ENCODE data around the gene RNU6-9.

The RNU6-9 gene

DNA sequence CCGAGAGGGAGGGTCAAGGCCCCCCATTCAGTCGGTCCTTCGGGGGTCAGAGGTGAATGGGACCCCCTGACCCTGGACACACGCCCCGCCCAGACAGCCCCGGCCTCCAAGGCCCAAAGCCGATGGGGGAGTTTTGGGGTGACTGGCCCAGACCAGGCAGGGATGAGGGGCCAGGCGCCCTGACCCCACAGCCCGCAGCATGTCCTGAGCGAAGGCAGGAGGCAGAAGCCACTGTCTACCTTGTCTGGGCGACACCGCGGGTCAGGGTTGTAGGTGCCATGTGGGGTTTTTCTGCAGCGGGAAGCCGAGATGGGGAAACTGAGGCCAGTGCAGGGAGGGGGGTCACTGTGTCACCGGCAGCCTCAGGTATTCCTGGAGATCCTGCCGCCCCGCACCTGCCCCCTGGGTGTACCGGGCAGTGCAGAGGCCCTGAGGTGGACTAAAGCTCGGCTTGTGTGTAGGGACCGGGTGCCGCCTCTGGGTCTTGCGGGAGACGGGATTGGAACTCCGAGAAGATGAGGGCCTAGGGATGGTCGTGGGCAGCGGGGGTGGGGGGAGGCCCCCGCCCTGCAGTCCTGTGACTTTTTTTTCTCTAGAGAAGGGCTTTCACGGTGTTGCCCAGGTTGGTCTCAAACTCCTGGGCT, 41.0 kb downstream of the RNU6-9 start:
- no peak for DNase-seq (ENCODE audit: low read depth, low spot score)

DNA sequence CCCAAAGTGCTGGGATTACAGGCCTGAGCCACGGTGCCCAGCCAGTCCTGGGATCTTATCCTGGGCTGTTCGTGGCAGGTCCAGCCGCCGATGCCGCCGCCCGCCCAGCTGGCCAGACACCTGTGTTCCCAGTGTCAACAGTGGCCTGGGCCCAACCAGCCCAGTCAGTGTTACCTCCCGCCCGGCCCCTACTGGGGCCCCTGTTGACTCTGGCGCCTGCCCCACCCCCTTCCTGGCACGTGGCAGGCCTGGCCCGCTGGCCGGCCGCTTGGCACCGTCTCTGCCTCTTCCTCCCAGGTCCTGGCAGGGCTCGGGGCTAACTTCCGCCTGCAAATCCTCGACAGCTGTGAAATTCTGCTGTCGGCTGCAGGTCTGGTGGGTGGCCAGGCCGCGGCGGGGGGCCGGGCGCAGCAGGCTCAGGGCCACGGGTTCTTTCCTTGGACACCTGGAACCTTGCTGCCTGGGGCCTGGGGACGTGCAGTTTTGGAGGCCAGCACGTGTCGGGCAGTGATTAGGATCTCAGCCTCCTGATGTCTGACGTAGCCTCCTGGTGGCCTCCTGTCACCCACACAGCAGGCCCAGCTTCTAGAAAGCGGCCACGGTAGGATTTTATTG, 41.7 kb downstream of the RNU6-9 start:
- DNase-seq (ENCODE audit: low read depth, low spot score), result no peak

DNA sequence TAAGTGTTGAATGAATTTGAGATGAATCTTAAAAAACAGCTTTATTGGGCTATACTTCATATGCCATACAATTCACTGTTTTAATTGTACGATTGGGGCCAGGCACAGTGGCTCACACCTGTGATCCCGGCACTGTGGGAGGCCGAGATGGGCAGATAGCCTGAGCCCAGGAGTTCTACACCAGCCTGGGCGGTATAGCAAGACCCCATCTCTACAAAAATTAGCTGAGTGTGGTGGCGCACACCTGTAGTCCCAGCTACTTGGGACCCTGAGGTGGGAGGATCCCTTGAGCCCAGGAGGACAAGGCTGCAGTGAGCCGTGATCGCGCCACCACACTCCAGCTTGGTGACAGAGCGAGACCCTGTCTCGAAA, 42.9 kb downstream of the RNU6-9 start:
- DNase-seq (ENCODE audit: low read depth, low spot score), result no peak

DNA sequence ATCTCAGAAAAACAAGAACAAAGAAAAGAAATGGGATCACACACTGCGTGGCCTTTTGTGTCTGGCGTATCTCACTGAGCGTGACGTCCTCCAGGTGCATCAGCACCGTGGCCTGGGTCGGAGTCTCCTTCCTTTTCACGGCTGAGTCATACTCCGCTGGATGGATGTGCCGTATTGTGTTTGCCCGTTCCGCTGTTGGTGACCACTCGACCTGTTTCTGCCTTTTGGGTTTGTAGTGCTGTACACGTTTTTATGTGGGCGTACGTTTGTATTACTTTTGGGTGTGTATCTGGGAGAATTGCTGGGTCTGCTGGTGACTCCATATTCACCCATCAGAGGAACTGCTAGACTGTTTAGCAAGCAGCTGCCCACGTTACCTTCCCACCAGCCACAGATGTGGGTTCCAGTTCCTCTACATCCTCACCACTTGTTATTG, 44.0 kb downstream of the RNU6-9 start:
- DNase-seq (ENCODE audit: low read depth, low spot score), result no peak

DNA sequence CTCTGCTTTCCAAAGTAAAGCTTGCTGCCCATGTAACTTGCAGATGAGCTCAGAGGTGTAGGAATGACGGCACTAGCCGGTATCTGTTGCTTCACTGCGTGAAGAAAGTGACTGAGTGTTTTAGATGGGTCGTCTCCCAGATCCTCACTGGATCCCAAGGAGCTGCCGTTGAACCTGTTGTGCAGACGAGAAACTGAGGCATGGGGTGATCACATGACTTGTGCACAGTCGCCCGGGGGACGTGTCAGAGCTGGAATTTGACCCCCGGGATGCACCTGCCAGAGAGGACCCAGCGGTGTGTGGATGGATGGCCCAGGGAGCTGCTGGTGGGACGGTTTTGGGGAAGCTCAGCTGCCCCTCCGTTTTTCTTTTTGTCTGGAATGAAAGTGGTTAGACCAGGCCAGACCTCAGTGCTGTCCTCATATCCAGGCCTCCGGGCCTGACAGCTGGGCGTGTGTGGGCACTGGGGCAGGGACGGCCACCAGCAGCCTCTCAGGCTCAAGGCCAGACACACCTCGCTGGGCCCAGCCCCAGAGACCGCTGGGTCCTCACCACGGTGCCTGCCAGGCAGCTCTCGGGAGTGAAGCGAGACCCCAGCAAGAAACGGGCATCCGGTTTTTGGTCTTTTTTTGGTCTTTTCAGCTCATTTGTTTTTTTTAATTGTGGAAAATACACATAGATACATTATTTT, 45.1 kb downstream of the RNU6-9 start:
- no peak for DNase-seq (ENCODE audit: low read depth, low spot score)

DNA sequence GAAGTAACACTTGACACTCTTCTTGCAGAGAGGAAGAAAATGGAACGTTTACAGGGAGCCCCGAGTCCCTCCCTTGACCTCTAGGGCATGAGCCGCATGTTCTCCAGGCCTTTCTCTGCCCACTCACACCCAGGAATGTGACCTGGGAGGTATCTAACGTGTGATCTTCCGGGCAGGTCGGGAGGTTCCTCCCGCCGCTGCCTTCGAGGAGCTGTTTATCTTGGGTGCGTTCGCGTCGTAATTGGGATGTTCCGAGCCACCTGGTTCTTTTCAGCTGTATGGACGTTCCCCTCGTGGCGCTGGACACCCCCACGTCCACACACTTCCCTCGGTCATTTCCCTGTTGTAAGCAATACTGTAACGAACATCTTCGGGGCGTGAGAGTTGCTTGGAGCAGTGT, 46.2 kb downstream of the RNU6-9 start:
- DNase-seq (ENCODE audit: low read depth, low spot score), result no peak

DNA sequence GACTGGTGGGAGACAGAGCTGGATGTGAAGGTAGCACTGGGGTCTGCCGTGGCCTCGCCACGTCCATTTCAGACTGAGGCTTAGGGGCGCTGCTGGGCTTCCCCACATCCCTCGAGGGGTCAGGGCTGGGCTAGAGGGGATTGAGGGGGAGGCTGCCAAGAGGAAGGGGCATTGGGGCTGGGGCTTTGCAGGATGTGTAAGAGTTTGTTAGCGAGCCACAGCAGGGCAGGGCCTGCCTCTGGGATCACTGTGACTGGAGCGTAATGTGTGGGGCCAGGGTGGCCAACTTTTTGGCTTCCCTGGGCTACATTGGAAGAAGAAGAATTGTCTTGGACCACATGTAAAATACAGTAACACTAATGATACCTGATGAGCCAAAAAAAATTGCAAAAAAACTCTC, 46.6 kb downstream of the RNU6-9 start:
- DNase-seq (ENCODE audit: low read depth, low spot score), result no peak

DNA sequence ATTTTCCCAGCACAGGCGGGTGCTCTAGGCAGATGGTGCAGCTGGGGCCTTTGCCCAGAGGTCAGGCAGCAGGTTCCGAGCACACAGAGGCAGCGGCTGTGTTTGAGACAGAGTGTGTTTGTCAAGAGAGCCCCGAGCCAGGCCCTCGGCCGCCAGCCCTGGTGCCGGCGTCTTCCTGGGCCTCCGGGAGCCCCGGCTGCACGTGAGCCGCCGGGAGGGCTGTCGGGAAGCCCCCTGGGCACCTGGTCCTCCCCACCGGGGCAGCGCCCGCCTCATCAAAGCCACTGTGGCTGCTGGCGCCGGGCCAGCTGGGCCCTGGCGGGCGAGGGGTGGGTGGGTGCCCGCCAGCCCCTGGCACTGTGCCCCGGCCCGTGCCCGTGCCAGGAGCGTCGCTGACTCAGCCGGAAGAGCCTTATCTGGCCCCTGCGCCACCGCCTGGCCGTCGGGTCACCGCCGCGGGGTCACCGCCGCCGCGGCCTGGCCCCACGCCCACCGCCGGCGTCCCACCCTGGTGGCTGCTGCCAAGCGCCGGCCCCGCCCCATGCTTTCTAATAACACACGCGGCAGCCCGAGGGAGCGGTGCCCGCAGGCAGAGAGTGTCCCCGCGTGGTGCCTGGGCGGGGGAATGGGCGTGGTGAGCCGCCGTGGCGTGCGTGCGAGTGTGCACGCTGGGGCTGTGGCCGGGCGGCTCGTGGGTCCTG, 47.5 kb downstream of the RNU6-9 start:
- no peak for DNase-seq (ENCODE audit: low read depth, low spot score)

DNA sequence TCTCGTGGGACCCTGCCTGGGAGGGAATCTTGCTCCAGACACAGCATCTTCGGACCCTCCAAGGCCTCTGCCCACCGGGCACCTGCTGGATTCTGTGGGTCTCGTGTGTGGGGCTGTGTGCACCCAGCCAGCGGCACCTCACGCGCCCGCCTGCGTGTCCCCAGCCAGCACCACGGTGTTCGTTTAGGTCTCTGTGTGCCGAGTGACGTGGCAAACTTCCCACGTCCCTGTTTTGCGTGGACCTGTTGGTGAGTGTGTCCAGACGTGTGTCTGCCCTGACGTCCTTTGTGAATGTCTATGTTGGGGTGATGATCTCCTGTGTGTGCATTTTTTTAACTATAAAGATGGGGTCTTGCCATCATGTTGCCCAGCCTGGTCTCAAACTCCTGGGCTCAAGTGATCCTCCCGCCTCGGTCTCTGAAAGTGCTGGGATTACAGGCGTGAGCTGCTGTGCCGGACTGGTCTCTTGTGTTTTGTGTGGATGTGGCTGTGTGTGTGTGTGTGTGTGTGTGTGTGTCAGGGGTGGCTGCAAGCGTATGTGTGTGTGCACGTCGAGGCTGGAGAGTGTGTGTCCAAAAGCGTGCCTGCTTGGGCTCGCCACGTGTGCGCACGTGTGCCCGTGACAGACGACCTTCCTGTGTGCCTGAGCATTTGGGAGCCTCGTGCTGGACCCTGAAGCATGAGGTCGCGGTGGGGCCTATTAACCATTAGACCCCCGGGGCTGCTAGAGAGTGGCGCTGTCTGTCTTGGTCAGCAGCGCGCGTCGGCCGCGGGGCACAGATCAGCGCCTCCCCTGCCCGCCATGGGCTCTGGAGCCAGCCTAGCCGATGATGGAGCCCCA, 48.2 kb downstream of the RNU6-9 start:
- DNase-seq (ENCODE audit: low read depth, low spot score), result no peak

DNA sequence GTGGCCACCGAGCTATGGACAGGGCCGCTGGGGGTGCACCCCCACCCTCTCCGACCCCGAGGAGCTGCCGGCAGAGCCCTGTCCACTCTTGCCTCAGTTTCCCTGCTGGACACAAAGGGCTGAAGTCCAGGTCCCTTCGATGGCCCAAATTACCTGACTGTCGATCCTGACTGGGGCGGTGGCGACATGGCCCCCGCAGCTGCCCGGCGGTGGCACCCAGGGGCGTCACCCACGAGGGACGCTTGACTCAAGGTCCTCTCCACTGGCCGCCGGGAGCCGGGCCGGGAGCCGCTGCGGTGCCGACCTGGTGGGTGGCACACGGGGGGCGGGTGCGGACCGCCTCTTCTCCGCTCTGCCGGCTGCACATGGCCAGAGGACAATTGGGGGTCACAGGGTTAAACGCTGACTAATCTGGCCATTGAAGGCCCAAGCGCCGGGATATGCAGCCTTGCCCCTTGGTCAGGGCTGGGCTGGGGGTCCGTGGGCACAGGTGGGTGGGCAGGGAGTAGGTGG, 48.9 kb downstream of the RNU6-9 start:
- DNase-seq (ENCODE audit: low read depth, low spot score), result no peak

Measured in activated naive CD8-positive, alpha-beta T cell treated with anti-CD3 and anti-CD28 coated beads, Interleukin-2, amount 50 U/mL, for 16 hours (primary cell).